IPS-18c (cell line): ENCODE results near the gene MRC2.

Source experiments
- H3K4me3 ChIP-seq: 2 replicates; pipeline ENCODE4 v1.7.0; 2013; ENCODE audit warnings: low read depth, mild to moderate bottlenecking, low read length, moderate library complexity; ENCODE audit not compliant: insufficient read depth
- H3K9me3 ChIP-seq: one replicate; pipeline ENCODE4 v1.6.1; 2013; ENCODE audit warnings: mild to moderate bottlenecking, low read length, moderate library complexity; ENCODE audit not compliant: control insufficient read depth, insufficient read depth

Gene MRC2

DNA sequence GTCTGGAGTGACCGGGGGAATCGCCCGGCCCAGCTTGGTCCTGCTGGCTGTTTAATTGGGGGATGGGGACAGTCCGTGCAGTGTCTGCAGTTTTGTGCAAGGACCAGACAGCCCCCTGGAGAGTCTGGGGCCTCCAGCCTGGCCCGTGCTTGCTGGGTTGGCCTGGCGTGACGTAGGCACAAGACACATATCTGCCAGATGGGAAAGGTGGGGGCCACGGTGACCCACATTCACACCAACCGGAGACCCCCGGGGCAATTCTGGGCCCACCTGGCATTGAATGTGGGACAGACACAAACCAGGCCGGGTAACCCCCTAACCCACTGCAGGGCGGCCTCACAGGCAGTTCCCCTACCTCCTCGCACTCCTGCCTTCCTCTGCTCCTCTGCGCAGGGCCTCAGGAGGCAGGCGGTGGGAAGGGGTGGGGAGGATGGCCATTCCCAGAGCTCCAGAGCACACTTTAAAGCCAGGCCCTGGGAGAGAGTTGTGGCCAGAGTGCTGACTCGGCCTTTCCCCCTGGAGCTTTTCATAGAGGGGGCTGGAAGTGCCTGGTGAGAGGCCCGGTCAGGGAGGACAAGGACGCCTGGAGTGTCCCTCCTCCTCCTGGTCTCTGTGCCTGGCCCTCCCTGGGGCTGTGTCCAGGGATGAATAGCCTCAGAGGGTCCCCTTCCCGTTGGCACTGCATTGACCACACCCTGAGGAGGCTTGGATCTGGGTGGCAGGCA lies 1.5 kb downstream of the MRC2 start:
- Histone ChIP-seq H3K9me3 (no peaks in the 10 kb centered on the region), H3K4me3 (peak overlapping the region; percentile 82)

DNA sequence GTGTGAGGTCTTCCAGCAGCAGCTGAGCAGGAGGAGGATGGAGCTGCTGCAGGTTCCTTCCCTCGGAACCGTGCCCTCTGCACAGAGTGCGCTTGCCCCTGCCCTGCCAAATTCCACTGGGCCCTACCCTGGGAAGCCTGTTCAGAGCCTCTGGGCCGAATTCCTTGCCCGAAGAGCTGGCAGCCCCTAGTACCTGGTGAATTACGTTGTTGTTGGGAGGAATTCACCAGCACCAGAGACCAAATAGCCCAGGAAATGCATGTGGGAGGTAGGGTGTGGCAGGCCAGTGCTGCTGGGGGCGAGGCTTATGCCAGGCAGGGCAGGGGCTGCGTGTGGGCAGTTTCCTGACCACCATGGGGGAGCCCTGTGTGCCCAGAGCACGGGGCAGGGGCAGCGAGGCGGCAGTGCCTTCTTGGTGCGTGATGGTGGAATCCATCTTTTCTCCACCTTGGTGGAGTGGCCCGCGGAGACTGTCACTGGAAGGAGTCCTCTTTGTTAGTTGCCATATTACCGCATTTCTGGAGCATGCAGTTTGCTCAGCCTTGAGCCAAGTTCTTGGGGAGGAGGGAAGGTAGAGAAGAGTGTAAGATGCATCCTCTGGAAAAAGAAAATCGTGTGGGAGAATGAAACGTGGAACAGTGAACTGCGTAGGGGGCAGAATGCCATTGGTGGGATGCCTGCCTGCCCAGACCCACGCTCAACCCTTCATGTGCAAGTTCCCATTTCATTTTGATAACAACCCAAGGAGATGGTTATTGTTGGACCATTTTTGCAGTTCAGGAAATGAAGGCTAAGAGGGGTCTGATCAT lies 2.3 kb downstream of the MRC2 start:
- Histone ChIP-seq H3K9me3 (no peaks in the 10 kb centered on the region), H3K4me3 (no peak overlapping the region; the same call in 1 of the 2 replicates)

DNA sequence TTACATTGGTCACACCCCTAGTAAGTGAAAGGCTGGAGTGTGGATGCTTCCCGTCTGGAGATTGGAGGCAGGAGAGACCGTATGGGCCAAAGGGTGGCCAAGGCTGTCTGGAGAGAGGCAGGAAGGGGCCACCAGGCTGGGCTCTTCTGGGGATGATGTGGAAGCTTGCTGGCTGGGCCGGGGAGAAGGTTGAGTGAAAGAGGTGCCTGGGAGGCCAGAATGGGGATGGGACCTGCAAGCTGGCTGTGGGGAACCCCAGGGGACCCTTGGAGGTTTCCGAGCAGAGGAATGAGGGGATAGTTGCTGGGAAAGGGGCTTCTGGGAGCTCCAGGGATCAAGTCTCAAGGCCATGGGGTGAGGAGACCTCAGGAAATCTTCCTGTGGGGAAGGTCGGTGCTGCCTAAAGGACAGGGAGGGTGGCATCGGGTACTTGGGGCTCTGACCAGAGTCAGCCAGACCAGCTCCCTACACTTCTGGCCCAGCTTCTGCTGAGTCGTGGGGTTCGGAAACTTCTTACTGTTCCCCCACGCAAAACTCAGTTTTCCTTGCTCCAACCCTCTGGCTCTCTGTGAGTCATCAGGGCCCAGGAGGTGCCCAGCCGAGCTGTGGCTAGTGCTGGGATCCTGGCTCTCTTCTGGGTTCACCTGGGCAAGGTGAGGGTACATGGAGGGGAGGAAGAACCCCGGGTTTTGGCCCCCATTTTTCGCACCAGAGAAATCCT lies 3.1 kb downstream of the MRC2 start:
- no peaks in the 10 kb centered on the region for H3K9me3 ChIP-seq
- no peak overlapping the region for H3K4me3 ChIP-seq

- no peak overlapping the region for H3K4me3 ChIP-seq
- H3K9me3 ChIP-seq = no peaks in the 10 kb centered on the region
These were observed 3.8 kb downstream of the MRC2 start for GRCh38 chr17:62631086-62631935.

GRCh38 chr17:62631936-62632924 lies 4.8 kb downstream of the MRC2 start:
- Histone ChIP-seq H3K9me3 (no peaks in the 10 kb centered on the region), H3K4me3 (no peak overlapping the region; the same call in 1 of the 2 replicates)

GRCh38 chr17:62637809-62638208 lies 10.3 kb downstream of the MRC2 start:
- Histone ChIP-seq H3K4me3 (no peak overlapping the region), H3K9me3 (no peaks in the 10 kb centered on the region)

- H3K4me3 ChIP-seq = no peak overlapping the region
- no peaks in the 10 kb centered on the region for H3K9me3 ChIP-seq
These were observed 13.7 kb downstream of the MRC2 start for GRCh38 chr17:62641153-62641552.

DNA sequence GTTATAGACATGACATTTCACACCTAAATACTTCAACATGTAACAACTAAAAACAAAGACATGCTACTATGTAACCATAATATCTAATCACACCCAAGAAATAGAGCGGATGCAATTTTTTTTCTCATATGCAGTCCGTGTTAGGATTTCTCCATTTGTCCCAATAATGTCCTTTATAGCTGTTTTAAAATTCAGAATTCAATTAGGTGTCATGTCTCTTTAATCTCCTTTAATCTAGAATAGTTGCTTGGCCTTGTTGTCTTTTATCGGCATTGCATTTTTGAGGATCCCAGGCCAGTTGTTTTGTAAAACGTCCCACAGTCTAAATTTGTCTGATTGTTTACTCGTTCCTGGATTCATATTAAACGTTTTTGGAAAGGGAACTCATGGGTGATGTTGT lies 14.5 kb downstream of the MRC2 start:
- Histone ChIP-seq H3K4me3 (no peak overlapping the region), H3K9me3 (no peaks in the 10 kb centered on the region)

DNA sequence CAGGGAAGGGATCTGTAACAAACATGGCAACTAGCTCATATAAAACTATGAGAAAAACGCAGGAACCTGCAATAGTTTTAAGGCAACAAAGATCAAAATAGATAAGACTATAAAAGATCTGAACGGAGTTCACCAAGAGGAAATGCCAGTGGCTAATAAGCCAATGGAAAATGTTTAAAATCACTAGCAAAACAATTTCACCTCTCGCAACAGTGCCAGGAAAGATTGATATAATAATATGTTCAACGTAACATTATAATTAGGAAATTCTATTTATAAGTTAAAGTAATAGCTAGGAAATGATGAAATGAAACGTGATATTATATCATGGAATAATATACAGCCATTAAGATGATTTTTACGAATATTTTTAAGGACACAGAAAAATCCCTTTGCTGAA lies 16.0 kb downstream of the MRC2 start:
- H3K9me3 ChIP-seq = no peaks in the 10 kb centered on the region
- no peak overlapping the region for H3K4me3 ChIP-seq

GRCh38 chr17:62644487-62645173 lies 17.2 kb downstream of the MRC2 start:
- Histone ChIP-seq H3K4me3 (peak overlapping the region; percentile 26), H3K9me3 (no peaks in the 10 kb centered on the region)

DNA sequence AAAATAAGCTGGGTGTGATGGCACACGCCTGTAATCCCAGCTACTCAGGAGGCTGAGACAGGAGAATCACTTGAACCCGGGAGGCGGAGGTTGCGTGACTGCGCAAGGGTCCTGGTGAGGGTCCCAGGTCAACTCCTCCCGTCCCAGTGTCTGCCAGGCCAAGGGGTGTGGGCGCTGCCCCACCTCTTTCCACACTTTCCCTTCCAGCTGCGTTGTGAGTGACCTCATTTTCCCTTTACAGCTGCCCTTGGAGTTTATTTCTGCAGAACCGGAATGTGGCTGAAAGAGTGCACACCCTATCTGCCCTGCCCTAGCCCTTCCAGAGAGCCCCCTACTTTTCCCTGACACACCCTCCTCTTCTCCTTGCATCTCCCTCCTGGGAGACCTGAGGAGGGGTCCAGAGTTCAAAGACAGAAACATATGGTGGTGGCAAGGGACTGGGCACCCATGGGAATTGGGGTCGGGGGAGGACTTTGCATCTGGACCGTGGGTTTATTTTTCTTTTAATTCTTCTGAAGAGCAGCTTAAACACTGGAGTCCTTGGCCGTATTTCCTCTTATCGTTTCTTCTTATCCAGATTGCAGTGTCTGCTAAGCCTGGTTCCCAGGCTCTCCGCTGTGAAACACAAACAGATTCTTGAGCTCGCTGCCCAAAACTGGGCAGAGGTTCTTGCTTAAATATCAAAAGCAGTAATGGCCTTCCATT lies 20.9 kb downstream of the MRC2 start:
- Histone ChIP-seq H3K4me3 (no peak overlapping the region), H3K9me3 (no peaks in the 10 kb centered on the region)

- Histone ChIP-seq H3K9me3 (no peaks in the 10 kb centered on the region), H3K4me3 (no peak overlapping the region)
These were observed 21.5 kb downstream of the MRC2 start for GRCh38 chr17:62648956-62649294.

DNA sequence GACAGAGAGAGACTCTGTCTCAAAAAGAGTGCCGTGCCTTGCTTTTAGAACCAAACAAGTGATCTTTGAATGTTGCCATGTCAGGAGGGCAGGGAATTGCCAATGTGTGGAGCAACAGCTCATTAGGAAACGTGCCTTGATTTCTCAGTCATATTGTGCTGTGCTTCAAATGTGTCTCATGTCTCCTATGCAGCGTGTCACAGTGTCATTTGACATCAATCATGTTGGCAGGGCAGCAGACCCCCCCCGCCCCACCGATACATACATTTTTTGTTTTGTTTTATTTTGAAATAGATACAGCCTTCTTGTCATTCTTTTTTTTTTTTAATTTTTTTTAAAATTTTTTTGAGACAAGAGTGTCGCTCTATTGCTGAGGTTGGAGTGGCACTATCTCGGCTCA lies 22.1 kb downstream of the MRC2 start:
- H3K4me3 ChIP-seq = no peak overlapping the region
- no peaks in the 10 kb centered on the region for H3K9me3 ChIP-seq

- Histone ChIP-seq H3K9me3 (no peaks in the 10 kb centered on the region), H3K4me3 (no peak overlapping the region)
These were observed 23.1 kb downstream of the MRC2 start for GRCh38 chr17:62650587-62650986.
